ENCODE results near the gene BAAT. TPM values are rescaled to one million over a fixed set of nuclear protein-coding genes. Genes with fewer than 3 reads are reported as not detected.

The BAAT gene
- total RNA-seq, 1 donor from 2014 or later: 8.9 TPM

GRCh38 chr9:101397746-101398067, 12.9 kb upstream of the BAAT start:
- peak overlapping the region; percentile 98 for H3K27ac ChIP-seq (ENCODE audit: low read depth, low read length)
- TF ChIP-seq CTCF (IDR thresholded peaks at IDR 0.05; ENCODE audit: insufficient read depth, low read depth, low read length) (no peak), EZH2 (IDR thresholded peaks at IDR 0.05; ENCODE audit: insufficient read depth, low read length) (no peak)
- FAIRE-seq (no peak), DNase-seq (ENCODE audit: low read depth) (no peak)
- peaks cover 86% of the 10 kb centered on the region for H3K79me2 ChIP-seq (ENCODE audit: insufficient read depth, low read length)
- peak overlapping the region; percentile 99 for H3K4me3 ChIP-seq (ENCODE audit: insufficient read depth, low read depth, low read length)
- Mint-ChIP-seq H3K9me3 (ENCODE audit: unreplicated experiment) (peaks cover 1% of the 10 kb centered on the region), H3K4me1 (ENCODE audit: low read depth, unreplicated experiment) (peaks cover 23% of the 10 kb centered on the region), H3K36me3 (ENCODE audit: low read depth, unreplicated experiment) (peaks cover 25% of the 10 kb centered on the region), H3K4me3 (ENCODE audit: unreplicated experiment) (peak overlapping the region; percentile 98), H3K27ac (ENCODE audit: unreplicated experiment) (peak overlapping the region; percentile 98), H3K27me3 (ENCODE audit: low read depth, unreplicated experiment) (no peaks in the 10 kb centered on the region)
- peak overlapping the region; percentile 92 for H3K4me2 ChIP-seq (ENCODE audit: low read length)
- peaks cover 30% of the 10 kb centered on the region for H4K20me1 ChIP-seq (ENCODE audit: insufficient read depth, low read length)
- H3K27me3 ChIP-seq (ENCODE audit: insufficient read depth, low read length): no peaks in the 10 kb centered on the region
- peak overlapping the region; percentile 97 for H2AFZ ChIP-seq (ENCODE audit: low read depth, low read length)
- H3K4me1 ChIP-seq (ENCODE audit: insufficient read depth, low read length): peaks cover 20% of the 10 kb centered on the region
- H3K9ac ChIP-seq (ENCODE audit: low read length): peak overlapping the region; percentile 100
- H3K9me3 ChIP-seq (ENCODE audit: insufficient read depth, low read depth, low read length): no peaks in the 10 kb centered on the region
- peaks cover 12% of the 10 kb centered on the region for H3K36me3 ChIP-seq (ENCODE audit: insufficient read depth, low read length)

- Histone ChIP-seq H2AFZ (ENCODE audit: low read depth, low read length) (no peak overlapping the region), H4K20me1 (ENCODE audit: insufficient read depth, low read length) (peaks cover 39% of the 10 kb centered on the region), H3K4me3 (ENCODE audit: insufficient read depth, low read depth, low read length) (no peak overlapping the region), H3K4me2 (ENCODE audit: low read length) (no peak overlapping the region), H3K36me3 (ENCODE audit: insufficient read depth, low read length) (peaks cover 9% of the 10 kb centered on the region), H3K4me1 (ENCODE audit: insufficient read depth, low read length) (peaks cover 10% of the 10 kb centered on the region), H3K9ac (ENCODE audit: low read length) (no peak overlapping the region), H3K27ac (ENCODE audit: low read depth, low read length) (no peak overlapping the region), H3K9me3 (ENCODE audit: insufficient read depth, low read depth, low read length) (no peaks in the 10 kb centered on the region), H3K79me2 (ENCODE audit: insufficient read depth, low read length) (peaks cover 87% of the 10 kb centered on the region), H3K27me3 (ENCODE audit: insufficient read depth, low read length) (no peaks in the 10 kb centered on the region)
- Mint-ChIP-seq H3K36me3 (ENCODE audit: low read depth, unreplicated experiment) (peaks cover 8% of the 10 kb centered on the region), H3K4me1 (ENCODE audit: low read depth, unreplicated experiment) (peaks cover 6% of the 10 kb centered on the region), H3K4me3 (ENCODE audit: unreplicated experiment) (no peak overlapping the region), H3K9me3 (ENCODE audit: unreplicated experiment) (peaks cover 4% of the 10 kb centered on the region), H3K27me3 (ENCODE audit: low read depth, unreplicated experiment) (no peaks in the 10 kb centered on the region), H3K27ac (ENCODE audit: unreplicated experiment) (no peak overlapping the region)
- DNase-seq (ENCODE audit: low read depth) (no peak), FAIRE-seq (no peak)
- TF ChIP-seq CTCF (IDR thresholded peaks at IDR 0.05; ENCODE audit: insufficient read depth, low read depth, low read length) (no peak), EZH2 (IDR thresholded peaks at IDR 0.05; ENCODE audit: insufficient read depth, low read length) (no peak)
Measured at GRCh38 chr9:101394687-101395086, 9.9 kb upstream of the BAAT start.

- Histone ChIP-seq H3K36me3 (ENCODE audit: insufficient read depth, low read length) (peaks cover 12% of the 10 kb centered on the region), H3K4me3 (ENCODE audit: insufficient read depth, low read depth, low read length) (no peak overlapping the region), H3K9ac (ENCODE audit: low read length) (no peak overlapping the region), H3K9me3 (ENCODE audit: insufficient read depth, low read depth, low read length) (no peaks in the 10 kb centered on the region), H4K20me1 (ENCODE audit: insufficient read depth, low read length) (peaks cover 39% of the 10 kb centered on the region), H3K79me2 (ENCODE audit: insufficient read depth, low read length) (peaks cover 75% of the 10 kb centered on the region), H2AFZ (ENCODE audit: low read depth, low read length) (no peak overlapping the region), H3K27me3 (ENCODE audit: insufficient read depth, low read length) (no peaks in the 10 kb centered on the region), H3K4me1 (ENCODE audit: insufficient read depth, low read length) (peaks cover 6% of the 10 kb centered on the region), H3K4me2 (ENCODE audit: low read length) (no peak overlapping the region), H3K27ac (ENCODE audit: low read depth, low read length) (no peak overlapping the region)
- no peak for DNase-seq (ENCODE audit: low read depth)
- no peak overlapping the region for H3K4me3 Mint-ChIP-seq (ENCODE audit: unreplicated experiment)
- peaks cover 8% of the 10 kb centered on the region for H3K36me3 Mint-ChIP-seq (ENCODE audit: low read depth, unreplicated experiment)
- TF ChIP-seq EZH2 (IDR thresholded peaks at IDR 0.05; ENCODE audit: insufficient read depth, low read length) (no peak), CTCF (IDR thresholded peaks at IDR 0.05; ENCODE audit: insufficient read depth, low read depth, low read length) (no peak)
- H3K4me1 Mint-ChIP-seq (ENCODE audit: low read depth, unreplicated experiment): peaks cover 6% of the 10 kb centered on the region
- no peak for FAIRE-seq
- H3K27ac Mint-ChIP-seq (ENCODE audit: unreplicated experiment): no peak overlapping the region
- H3K9me3 Mint-ChIP-seq (ENCODE audit: unreplicated experiment): peaks cover 4% of the 10 kb centered on the region
- no peaks in the 10 kb centered on the region for H3K27me3 Mint-ChIP-seq (ENCODE audit: low read depth, unreplicated experiment)
Measured at GRCh38 chr9:101393135-101393534, 8.3 kb upstream of the BAAT start.

All from astrocyte (in vitro differentiated cells and primary cell).